ENCODE results near the gene AEN. TPM values are rescaled to one million over a fixed set of nuclear protein-coding genes. Genes with fewer than 3 reads are reported as not detected.

Gene AEN
- total RNA-seq, 1 donor from 2014 or later, result 41.9 TPM

DNA sequence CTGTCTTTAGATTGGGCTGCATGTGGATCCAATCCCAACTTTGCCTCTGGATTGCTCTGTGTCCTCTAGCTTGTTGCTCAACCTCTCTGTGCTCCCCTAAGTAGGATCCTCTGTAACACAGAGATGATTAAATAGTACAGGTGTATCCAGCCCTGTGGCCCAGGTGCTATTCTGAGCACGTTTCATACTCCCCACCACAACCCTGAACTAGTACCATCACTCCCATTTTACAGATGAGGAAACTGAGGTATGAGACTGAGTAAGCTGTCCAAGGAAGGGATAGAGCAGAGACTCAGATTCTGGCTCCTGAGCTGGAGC is 24.9 kb downstream of the AEN start:
- intact Hi-C loops (cut with micrococcal nuclease), result no loop called here
- ChIA-PET CTCF (interaction anchor here (1.7 kb wide), 1 partner anchor 11 kb away, joined by 4 read pairs; no protein-coding TSS in a partner anchor), POLR2A (interaction anchor here (0.9 to 2.1 kb wide), 4 partner anchors 8 to 18 kb away, joined by 3 to 9 read pairs (median 4); no protein-coding TSS in a partner anchor)
- ATAC-seq (ENCODE audit: low read depth) (no peak), DNase-seq (no peak)
- TF ChIP-seq, protein P1, sequence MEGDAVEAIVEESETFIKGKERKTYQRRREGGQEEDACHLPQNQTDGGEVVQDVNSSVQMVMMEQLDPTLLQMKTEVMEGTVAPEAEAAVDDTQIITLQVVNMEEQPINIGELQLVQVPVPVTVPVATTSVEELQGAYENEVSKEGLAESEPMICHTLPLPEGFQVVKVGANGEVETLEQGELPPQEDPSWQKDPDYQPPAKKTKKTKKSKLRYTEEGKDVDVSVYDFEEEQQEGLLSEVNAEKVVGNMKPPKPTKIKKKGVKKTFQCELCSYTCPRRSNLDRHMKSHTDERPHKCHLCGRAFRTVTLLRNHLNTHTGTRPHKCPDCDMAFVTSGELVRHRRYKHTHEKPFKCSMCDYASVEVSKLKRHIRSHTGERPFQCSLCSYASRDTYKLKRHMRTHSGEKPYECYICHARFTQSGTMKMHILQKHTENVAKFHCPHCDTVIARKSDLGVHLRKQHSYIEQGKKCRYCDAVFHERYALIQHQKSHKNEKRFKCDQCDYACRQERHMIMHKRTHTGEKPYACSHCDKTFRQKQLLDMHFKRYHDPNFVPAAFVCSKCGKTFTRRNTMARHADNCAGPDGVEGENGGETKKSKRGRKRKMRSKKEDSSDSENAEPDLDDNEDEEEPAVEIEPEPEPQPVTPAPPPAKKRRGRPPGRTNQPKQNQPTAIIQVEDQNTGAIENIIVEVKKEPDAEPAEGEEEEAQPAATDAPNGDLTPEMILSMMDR (IDR thresholded peaks at IDR 0.05), result no peak
- peaks cover 90% of the 10 kb centered on the region for H3K4me1 Mint-ChIP-seq
- no peaks in the 10 kb centered on the region for H3K27me3 Mint-ChIP-seq
- H3K36me3 Mint-ChIP-seq (ENCODE audit: low read depth), result peaks cover 64% of the 10 kb centered on the region
- peak overlapping the region; percentile 96 for H3K27ac Mint-ChIP-seq
- no peaks in the 10 kb centered on the region for H3K9me3 Mint-ChIP-seq
- no peak overlapping the region for H3K4me3 Mint-ChIP-seq

DNA sequence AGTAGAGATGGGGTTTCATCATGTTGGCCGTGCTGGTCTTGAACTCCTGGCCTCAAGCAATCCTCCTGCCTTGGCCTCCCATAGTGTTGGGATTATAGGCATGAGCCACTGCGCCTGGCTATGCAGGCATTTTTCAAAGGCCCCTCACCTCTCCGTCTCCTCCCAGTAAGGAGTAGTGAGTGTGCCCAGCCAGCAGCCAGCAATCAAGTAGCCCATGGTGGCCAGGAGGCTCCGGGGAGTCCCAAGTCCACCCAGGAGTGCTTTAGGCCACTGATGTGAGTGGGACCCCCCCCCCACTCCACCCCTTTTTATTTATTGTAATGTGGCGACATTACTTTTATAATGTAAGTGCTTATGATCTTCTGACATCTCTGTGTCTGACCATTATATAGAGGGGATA is 25.8 kb downstream of the AEN start:
- H3K4me1 Mint-ChIP-seq, result peaks cover 90% of the 10 kb centered on the region
- H3K4me3 Mint-ChIP-seq, result peak overlapping the region; percentile 61
- TF ChIP-seq, protein P1 (IDR thresholded peaks at IDR 0.05), result no peak
- no peaks in the 10 kb centered on the region for H3K27me3 Mint-ChIP-seq
- no peaks in the 10 kb centered on the region for H3K9me3 Mint-ChIP-seq
- H3K36me3 Mint-ChIP-seq (ENCODE audit: low read depth), result peaks cover 70% of the 10 kb centered on the region
- intact Hi-C loops (cut with micrococcal nuclease), result loop anchor here (1.0 kb wide), 1 partner anchor 9 kb away; no protein-coding TSS in a partner anchor
- no peak for DNase-seq
- peak overlapping the region; percentile 96 for H3K27ac Mint-ChIP-seq
- ChIA-PET POLR2A (interaction anchor here (1.0 to 1.7 kb wide), 4 partner anchors 9 to 180 kb away, joined by 3 to 16 read pairs (median 4); partner anchors contain the start of genes AEN, MRPL46 and MRPS11), CTCF (interaction anchor here (1.0 to 1.2 kb wide), 3 partner anchors 8 to 22 kb away, joined by 3 to 7 read pairs (median 5); partner anchors contain the start of gene ISG20)
- no peak for ATAC-seq (ENCODE audit: low read depth)

DNA sequence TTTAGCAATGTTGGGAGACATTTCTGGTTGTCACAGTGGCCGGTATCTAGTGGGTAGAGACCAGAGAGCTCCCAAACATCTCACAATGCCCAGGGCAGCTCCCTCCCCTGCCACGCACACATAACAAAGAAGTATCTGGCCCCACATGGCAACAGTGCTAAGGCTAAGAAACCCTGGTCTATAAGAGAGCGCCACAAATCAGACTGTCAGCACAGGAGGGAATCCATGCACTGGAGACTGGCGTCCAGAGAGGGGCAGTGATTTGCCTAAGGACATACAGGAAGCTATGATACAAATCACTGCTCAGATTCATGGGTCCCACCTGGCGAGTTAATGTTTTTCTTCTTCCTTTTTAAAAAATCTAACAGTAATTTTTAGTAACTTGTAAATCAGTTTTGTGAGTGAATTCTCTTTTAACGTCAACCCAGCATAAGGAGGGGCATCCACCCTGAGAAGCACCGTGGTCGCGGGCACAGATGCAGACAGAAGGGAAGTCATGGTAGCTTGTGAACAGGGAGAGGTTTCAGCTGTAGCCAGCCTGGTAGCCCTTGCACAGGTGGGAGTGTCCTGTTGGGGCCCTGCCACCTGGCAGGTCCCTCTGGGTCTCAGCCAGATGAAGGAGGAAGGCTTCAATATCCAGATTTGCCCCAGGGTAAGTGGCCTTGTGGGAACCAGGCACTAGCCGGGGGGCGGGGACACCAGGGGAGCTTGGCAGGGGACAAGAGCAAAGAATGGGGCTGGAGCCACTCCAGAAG is 26.4 kb downstream of the AEN start:
- CTCF ChIA-PET, result interaction anchor here (1.0 to 1.2 kb wide), 4 partner anchors 9 to 23 kb away, joined by 3 to 7 read pairs (median 4); partner anchors contain the start of gene ISG20
- DNase-seq, result peak; percentile 22
- Mint-ChIP-seq H3K4me3 (peak overlapping the region; percentile 61), H3K4me1 (peaks cover 87% of the 10 kb centered on the region), H3K27ac (peak overlapping the region; percentile 96), H3K36me3 (ENCODE audit: low read depth) (peaks cover 66% of the 10 kb centered on the region), H3K9me3 (no peaks in the 10 kb centered on the region), H3K27me3 (no peaks in the 10 kb centered on the region)
- TF ChIP-seq, protein P1 (IDR thresholded peaks at IDR 0.05), result no peak
- ATAC-seq (ENCODE audit: low read depth), result peak; percentile 56
- intact Hi-C loops (cut with micrococcal nuclease), result loop anchor here (1.0 kb wide), 1 partner anchor 9 kb away; no protein-coding TSS in a partner anchor
- POLR2A ChIA-PET, result interaction anchor here (1.2 to 1.7 kb wide), 3 partner anchors 9 to 180 kb away, joined by 4 to 16 read pairs (median 4); partner anchors contain the start of genes AEN, MRPL46 and MRPS11

DNA sequence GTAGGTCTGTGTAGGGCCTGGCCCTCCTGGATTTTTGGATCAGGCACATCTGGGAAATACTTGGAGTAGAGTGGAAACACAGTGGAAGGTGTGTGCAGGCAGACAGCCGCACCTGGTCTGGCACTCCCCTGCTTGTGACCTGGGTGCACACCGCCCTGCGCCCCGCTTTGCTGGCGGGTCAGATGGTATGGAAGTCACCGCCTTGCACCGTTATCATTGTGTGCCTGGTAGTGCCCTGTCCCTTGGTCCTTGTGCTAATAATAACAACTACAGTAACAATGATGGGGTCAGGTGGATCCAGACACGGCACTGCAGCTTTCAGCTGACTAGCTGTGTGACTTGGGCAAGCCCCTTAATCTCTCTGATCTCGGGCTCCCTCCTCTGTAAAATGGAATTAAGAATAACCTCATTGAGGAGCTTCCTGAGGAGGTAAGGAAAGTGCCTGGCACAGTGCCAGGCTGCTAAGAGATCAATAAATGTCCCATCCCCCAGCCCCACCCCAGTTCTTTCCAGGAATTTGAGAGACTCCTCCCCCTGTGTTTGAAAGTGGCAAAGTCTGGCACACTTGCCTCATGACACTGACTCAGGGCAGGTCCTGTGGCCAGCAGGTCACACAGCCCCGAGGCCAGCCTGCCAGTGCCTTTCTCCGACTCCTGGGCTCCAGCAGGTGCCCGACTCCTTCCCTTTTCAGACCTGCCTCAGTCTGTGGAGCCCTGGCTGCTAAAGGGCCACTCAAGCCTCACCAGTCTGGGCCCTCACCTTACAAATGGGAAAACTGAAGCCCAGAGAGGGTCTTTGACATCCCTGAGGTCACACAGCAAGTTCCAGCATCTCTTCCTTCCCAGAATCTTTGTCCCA is 27.4 kb downstream of the AEN start:
- H3K36me3 Mint-ChIP-seq (ENCODE audit: low read depth), result peaks cover 69% of the 10 kb centered on the region
- no peaks in the 10 kb centered on the region for H3K27me3 Mint-ChIP-seq
- POLR2A ChIA-PET, result interaction anchor here (1.0 to 1.7 kb wide), 5 partner anchors 10 to 440 kb away, joined by 3 to 6 read pairs (median 4); partner anchors contain the start of genes ABHD2, AEN, MRPL46 and MRPS11
- CTCF ChIA-PET, result interaction anchor here (1.1 to 1.5 kb wide), 3 partner anchors 9 to 24 kb away, joined by 3 read pairs; no protein-coding TSS in a partner anchor
- H3K4me3 Mint-ChIP-seq, result peak overlapping the region; percentile 66
- no peaks in the 10 kb centered on the region for H3K9me3 Mint-ChIP-seq
- ATAC-seq (ENCODE audit: low read depth) (no peak), DNase-seq (peak; percentile 15)
- peak overlapping the region; percentile 96 for H3K27ac Mint-ChIP-seq
- H3K4me1 Mint-ChIP-seq, result peaks cover 92% of the 10 kb centered on the region
- TF ChIP-seq, protein P1 (IDR thresholded peaks at IDR 0.05), result no peak
- intact Hi-C loops (cut with micrococcal nuclease), result no loop called here

Measured in activated B cell treated with CpG ODN at 0.5 μM for 24 hours (primary cell).